H1 (cell line): ENCODE measurements around the gene B9D1. TPM values are rescaled to one million over a fixed set of nuclear protein-coding genes. Genes with fewer than 3 reads are reported as not detected.

Source experiments
- CTCF ChIA-PET: fragments of 300-600 bp; sonication (Branson Sonifier 250); formaldehyde crosslinking; loops from one replicate; lab custom pipeline; 2021; ENCODE audit not compliant: partially characterized antibody; lab: Charles Lee
- POLR2A ChIA-PET: fragments of 300-600 bp; sonication (Branson Sonifier 250); formaldehyde crosslinking; loops from one replicate; lab custom pipeline; 2021; ENCODE audit warnings: inconsistent platforms; ENCODE audit not compliant: partially characterized antibody; lab: Charles Lee
- DNase-seq, 2 experiments: peaks; one replicate each; pipeline versions ENCODE4 v3.0.0 to v3.0.0-alpha.2; 2010 to 2022; ENCODE audit warnings: low spot score in 2 of 2, low read depth in 1 of 2, mixed read lengths in 1 of 2
- FAIRE-seq: peaks from 2 replicates; lab custom pipeline; 2011; peaks lifted over from hg19 to GRCh38; lab: Jason Lieb, UNC
- H2AFZ ChIP-seq: 2 replicates; pipeline ENCODE4 v1.8.1; 2012; ENCODE audit warnings: low read length, inconsistent platforms
- H2AK5ac ChIP-seq: 2 replicates; pipeline ENCODE4 v1.6.1; 2013; ENCODE audit warnings: low read depth, low read length
- H2BK120ac ChIP-seq: replicated peaks from 2 replicates; pipeline ENCODE3; 2013; ENCODE audit warnings: low read depth, low read length, inconsistent platforms
- H2BK12ac ChIP-seq: 2 replicates; pipeline ENCODE4 v1.6.1; 2013; ENCODE audit warnings: low read depth, low read length
- H2BK15ac ChIP-seq: 2 replicates; pipeline ENCODE4 v1.6.1; 2013; ENCODE audit warnings: low read length
- H2BK20ac ChIP-seq: 2 replicates; pipeline ENCODE4 v1.6.1; 2013; ENCODE audit warnings: low read length
- H2BK5ac ChIP-seq: 2 replicates; pipeline ENCODE4 v1.6.1; 2013; ENCODE audit warnings: low read depth, low read length
- H3K14ac ChIP-seq: 2 replicates; pipeline ENCODE4 v1.6.1; 2013; ENCODE audit warnings: inconsistent platforms; ENCODE audit not compliant: insufficient read length
- H3K18ac ChIP-seq: 2 replicates; pipeline ENCODE4 v1.6.1; 2013; ENCODE audit warnings: low read length; ENCODE audit errors: extremely low read depth
- H3K23ac ChIP-seq: 2 replicates; pipeline ENCODE4 v1.6.1; 2013; ENCODE audit warnings: inconsistent platforms; ENCODE audit not compliant: insufficient read length
- H3K23me2 ChIP-seq: 2 replicates; pipeline ENCODE4 v1.6.1; 2013; ENCODE audit warnings: low read depth, low read length
- H3K27ac ChIP-seq: 2 replicates; pipeline ENCODE4 v1.6.1; 2011; ENCODE audit warnings: low read depth, low read length, inconsistent platforms
- H3K27me3 ChIP-seq, 4 experiments: replicated peaks in 1 of 4; 1 replicate in 1 of 4; 2 replicates in 3 of 4; pipeline versions ENCODE4 v1.6.1 to v1.8.1; 2011 to 2013; ENCODE audit warnings: low read length in 3 of 4, mild to moderate bottlenecking in 3 of 4, inconsistent platforms in 2 of 4, mixed read lengths in 2 of 4, moderate library complexity in 1 of 4; ENCODE audit not compliant: control insufficient read depth in 3 of 4, insufficient read depth in 3 of 4; ENCODE audit errors: extremely low read depth in 1 of 4
- H3K36me3 ChIP-seq, 4 experiments: 2 replicates each; pipeline versions ENCODE4 v1.6.1 to v1.8.1; 2011 to 2013; ENCODE audit warnings: mild to moderate bottlenecking in 4 of 4, low read length in 3 of 4, moderate library complexity in 2 of 4, control low read depth in 1 of 4, inconsistent platforms in 1 of 4; ENCODE audit not compliant: insufficient read depth in 4 of 4, control insufficient read depth in 2 of 4
- H3K4ac ChIP-seq: replicated peaks from 2 replicates; pipeline ENCODE3; 2013; ENCODE audit warnings: low read length, low read depth, mixed read lengths, inconsistent platforms; ENCODE audit not compliant: insufficient read length
- H3K4me1 ChIP-seq, 4 experiments: replicated peaks in 1 of 4; 1 replicate in 1 of 4; 2 replicates in 3 of 4; pipeline versions ENCODE4 v1.6.1 to v1.8.1; 2011 to 2013; ENCODE audit warnings: low read length in 3 of 4, inconsistent platforms in 2 of 4, mixed read lengths in 1 of 4; ENCODE audit not compliant: insufficient read depth in 4 of 4, control insufficient read depth in 3 of 4
- H3K4me2 ChIP-seq, 2 experiments: 2 replicates each; pipeline versions ENCODE4 v1.6.1 to v1.8.1; 2011 to 2013; ENCODE audit warnings: low read depth in 2 of 2, low read length in 2 of 2, control low read depth in 1 of 2, inconsistent platforms in 1 of 2, mild to moderate bottlenecking in 1 of 2; ENCODE audit not compliant: insufficient read depth in 1 of 2
- H3K4me3 ChIP-seq, 4 experiments: fragments of 200-600, 300-600 bp in 1 of 4; sonication (generic), shearing (Covaris generic), sonication (Bioruptor Twin) in 1 of 4; 2 replicates each; pipeline versions ENCODE4 v1.5.1 to v1.8.1; 2011 to 2016; ENCODE audit warnings: low read length in 4 of 4, low read depth in 3 of 4, control low read depth in 2 of 4, inconsistent platforms in 2 of 4, mild to moderate bottlenecking in 2 of 4, mixed read lengths in 1 of 4, moderate library complexity in 1 of 4; ENCODE audit not compliant: insufficient read depth in 2 of 4; ENCODE audit errors: extremely low read depth in 1 of 4
- H3K56ac ChIP-seq: replicated peaks from 2 replicates; pipeline ENCODE3; 2013; ENCODE audit warnings: low read depth, mild to moderate bottlenecking, mixed read lengths, low read length, inconsistent platforms; ENCODE audit not compliant: insufficient read length
- H3K79me1 ChIP-seq: 2 replicates; pipeline ENCODE4 v1.6.1; 2013; ENCODE audit warnings: low read depth, low read length, control low read depth
- H3K79me2 ChIP-seq, 2 experiments: 2 replicates each; pipeline versions ENCODE4 v1.6.1 to v1.8.1; 2012 to 2013; ENCODE audit warnings: low read length in 2 of 2, mild to moderate bottlenecking in 2 of 2, inconsistent platforms in 1 of 2; ENCODE audit not compliant: insufficient read depth in 2 of 2, control insufficient read depth in 1 of 2
- H3K9ac ChIP-seq, 4 experiments: replicated peaks in 1 of 4; 1 replicate in 1 of 4; 2 replicates in 3 of 4; pipeline versions ENCODE4 v1.6.1 to v1.8.1; 2011 to 2013; ENCODE audit warnings: low read depth in 3 of 4, low read length in 3 of 4, control low read depth in 2 of 4, mild to moderate bottlenecking in 2 of 4, moderate library complexity in 2 of 4, inconsistent platforms in 1 of 4; ENCODE audit errors: extremely low read depth in 1 of 4
- H3K9me3 ChIP-seq, 2 experiments: 2 replicates each; pipeline versions ENCODE4 v1.6.1 to v1.8.1; 2012 to 2013; ENCODE audit warnings: mild to moderate bottlenecking in 2 of 2, moderate library complexity in 2 of 2, control low read depth in 1 of 2, inconsistent platforms in 1 of 2, low read depth in 1 of 2, low read length in 1 of 2, mixed read lengths in 1 of 2; ENCODE audit not compliant: insufficient read depth in 2 of 2
- H4K20me1 ChIP-seq, 2 experiments: replicated peaks in 1 of 2; 2 replicates each; pipeline versions ENCODE3 to v1.8.1; 2011 to 2013; ENCODE audit warnings: inconsistent platforms in 2 of 2, low read length in 2 of 2, mild to moderate bottlenecking in 1 of 2; ENCODE audit not compliant: insufficient read depth in 2 of 2, control insufficient read depth in 1 of 2
- H4K5ac ChIP-seq: 2 replicates; pipeline ENCODE4 v1.6.1; 2013; ENCODE audit warnings: low read length, low read depth, mixed read lengths, inconsistent platforms; ENCODE audit not compliant: insufficient read length
- H4K8ac ChIP-seq: 2 replicates; pipeline ENCODE4 v1.8.0; 2013; ENCODE audit warnings: mild to moderate bottlenecking, moderate library complexity, low read length, inconsistent platforms; ENCODE audit not compliant: insufficient read depth; ENCODE audit errors: extremely low read depth
- H4K91ac ChIP-seq: replicated peaks from 2 replicates; pipeline ENCODE3; 2013; ENCODE audit warnings: low read length, mixed read lengths, inconsistent platforms; ENCODE audit not compliant: insufficient read length
- ATF2 ChIP-seq: IDR thresholded peaks from 2 replicates; pipeline ENCODE4 v1.6.1; 2012; ENCODE audit warnings: low read length, inconsistent platforms
- BRCA1 ChIP-seq: IDR thresholded peaks from 2 replicates; pipeline ENCODE4 v1.6.1; 2012; ENCODE audit warnings: low read depth, low read length, improper control_type of control experiment
- EGR1 ChIP-seq: IDR thresholded peaks from 2 replicates; pipeline ENCODE4 v1.6.1; 2011; ENCODE audit warnings: low read depth, low read length, borderline replicate concordance
- EZH2 ChIP-seq: fragments of 200-600 bp; sonication (generic); IDR thresholded peaks from 2 replicates; pipeline ENCODE4 v1.7.1; 2012; ENCODE audit warnings: low read depth, mild to moderate bottlenecking, moderate library complexity, low read length, inconsistent platforms; ENCODE audit not compliant: severe bottlenecking
- FOSL1 ChIP-seq: IDR thresholded peaks from 2 replicates; pipeline ENCODE4 v1.6.1; 2011; ENCODE audit warnings: mild to moderate bottlenecking, low read depth, low read length, moderate library complexity; ENCODE audit not compliant: insufficient read depth
- NANOG ChIP-seq: IDR thresholded peaks from 2 replicates; pipeline ENCODE4 v1.6.1; 2011; ENCODE audit warnings: low read length, low read depth, mild to moderate bottlenecking, inconsistent platforms; ENCODE audit not compliant: insufficient read depth, poor library complexity, severe bottlenecking
- POLR2A ChIP-seq, 2 experiments: IDR thresholded peaks; 1 replicate in 1 of 2; 2 replicates in 1 of 2; pipeline ENCODE4 v1.6.1; 2011; ENCODE audit warnings: low read depth in 2 of 2, low read length in 2 of 2, mild to moderate bottlenecking in 2 of 2; ENCODE audit errors: control extremely low read depth in 1 of 2
- RBBP5 ChIP-seq: IDR thresholded peaks from 2 replicates; pipeline ENCODE4 v1.7.1; 2012; ENCODE audit warnings: low read depth, mild to moderate bottlenecking, inconsistent platforms, low read length, moderate library complexity, borderline replicate concordance
- RXRA ChIP-seq: IDR thresholded peaks from 2 replicates; pipeline ENCODE4 v1.6.1; 2011; ENCODE audit warnings: low read depth, mild to moderate bottlenecking, low read length, moderate library complexity; ENCODE audit not compliant: insufficient read depth
- SAP30 ChIP-seq: fragments of 300-600 bp; sonication (generic); IDR thresholded peaks from 2 replicates; pipeline ENCODE4 v1.7.1; 2012; ENCODE audit warnings: low read length, moderate library complexity, mild to moderate bottlenecking, inconsistent platforms; ENCODE audit not compliant: insufficient read depth, insufficient replicate concordance
- SIN3A ChIP-seq, 2 experiments: IDR thresholded peaks in 1 of 2; conservative IDR thresholded peaks in 1 of 2; 2 replicates each; pipeline ENCODE4 v1.6.1; 2011 to 2012; ENCODE audit warnings: low read length in 2 of 2, improper control_type of control experiment in 1 of 2, low read depth in 1 of 2, mild to moderate bottlenecking in 1 of 2
- SIX5 ChIP-seq: IDR thresholded peaks from 2 replicates; pipeline ENCODE4 v1.6.1; 2011; ENCODE audit warnings: mild to moderate bottlenecking, low read depth, low read length
- WGBS, 2 experiments: shearing (Covaris generic) in 1 of 2; methylation state at CpG; one replicate each; pipeline versions ENCODE4 v1.1.6 to v1.1.7; 2013 to 2015; ENCODE audit warnings: low lambda C conversion rate in 2 of 2, mixed read lengths in 2 of 2, inconsistent platforms in 1 of 2, low coverage in 1 of 2, missing lambda C conversion rate in 1 of 2; ENCODE audit not compliant: insufficient replicate concordance in 2 of 2, insufficient coverage in 1 of 2, insufficient read length in 1 of 2; ENCODE audit errors: extremely low coverage in 1 of 2, missing lambda C conversion rate in 1 of 2; 5-methylcytosine and 5-hydroxymethylcytosine counted together
- polyA plus RNA-seq, 7 experiments: library from polyadenylated mRNA; depleted of rRNA in 3 of 7; stranded (reverse) in 5 of 7; unstranded in 2 of 7; fragments of >200 nt in 5 of 7; fragments of 200-250 nt in 2 of 7; gene quantifications; 1 replicate in 5 of 7; 2 replicates in 1 of 7; 4 replicates in 1 of 7; pipeline versions ENCODE4 v1.2.1 to v1.2.3, GENCODE V29; 2011 to 2013; ENCODE audit warnings: missing spikeins in 2 of 7, mixed read lengths in 2 of 7
- total RNA-seq: library from RNA; stranded (reverse); fragmentation: NEBNext Ultra II Directional; extraction: Animal tissue kit (Norgen Biotek cat#: 25700); gene quantifications from 2 replicates; pipeline ENCODE4 v1.2.1, GENCODE V29; 2021

B9D1 gene
- total and polyA plus RNA-seq, 2 of the 8 experiments (the other 6 are each of a cell fraction or from before 2014, with no cell fraction given), result 24.6 to 65.7 TPM

- no peaks in the 10 kb centered on the region for H3K27me3 ChIP-seq
- 91% methylated on average over 1 of the region's 1 CpG; no CpG with 5 or more reads in 1 of the 2 experiments for WGBS, 2 experiments
- no peaks in the 10 kb centered on the region for H3K9me3 ChIP-seq
- no peak for DNase-seq
- no peak overlapping the region for H3K4me2 ChIP-seq
- no peak overlapping the region for H2BK15ac ChIP-seq
- ChIA-PET CTCF (interaction anchor here (1.2 kb wide), 1 partner anchor 13 kb away, joined by 4 read pairs; the partner anchor contains the start of gene B9D1), POLR2A (interaction anchor here (0.9 kb wide), 1 partner anchor 10 kb away, joined by 3 read pairs; no protein-coding TSS in a partner anchor)
- no peak overlapping the region for H2AFZ ChIP-seq
- peaks cover 0 to 11% of the 10 kb centered on the region in 2 experiments for H4K20me1 ChIP-seq
- H3K4me1 ChIP-seq, result peaks cover 3 to 12% (median 5%) of the 10 kb centered on the region in 4 experiments
- H3K79me2 ChIP-seq, result peaks cover 0 to 23% of the 10 kb centered on the region in 2 experiments; a peak in 2 of 4 replicates
- H3K23ac ChIP-seq, result no peak overlapping the region
- no peak overlapping the region for H2AK5ac ChIP-seq
- H3K36me3 ChIP-seq, result peaks cover 6 to 15% (median 6%) of the 10 kb centered on the region in 4 experiments
- H2BK20ac ChIP-seq, result no peak overlapping the region
- no peak overlapping the region for H2BK5ac ChIP-seq
- no peak overlapping the region for H3K56ac ChIP-seq
- no peak overlapping the region for H2BK120ac ChIP-seq
- no peak for FAIRE-seq
- H3K4me3 ChIP-seq, result no peak overlapping the region
- H3K4ac ChIP-seq, result no peak overlapping the region
- no peak overlapping the region for H4K8ac ChIP-seq
- H2BK12ac ChIP-seq, result no peak overlapping the region
- peaks cover 8% of the 10 kb centered on the region for H3K79me1 ChIP-seq
- H3K27ac ChIP-seq, result no peak overlapping the region
- H3K23me2 ChIP-seq, result peaks cover 8% of the 10 kb centered on the region; the same call in 1 of the 2 replicates
- no peak overlapping the region for H4K91ac ChIP-seq
- no peak overlapping the region for H3K18ac ChIP-seq
- H3K9ac ChIP-seq, result no peak overlapping the region
- H4K5ac ChIP-seq, result no peak overlapping the region
- H3K14ac ChIP-seq, result no peak overlapping the region
- no peak for TF ChIP-seq POLR2A (IDR thresholded peaks at IDR 0.05; ENCODE audit: control extremely low read depth in 1 of 2, low read depth in 2 of 2, low read length in 2 of 2)
- no peak for TF ChIP-seq SAP30
- TF ChIP-seq EGR1, result no peak
- TF ChIP-seq ATF2, result no peak
- TF ChIP-seq EZH2, result no peak
- TF ChIP-seq RXRA, result no peak
- TF ChIP-seq SIN3A (conservative IDR thresholded peaks at IDR 0.05 in 1 of 2, IDR thresholded peaks at IDR 0.05 in 1 of 2; ENCODE audit: low read depth in 1 of 2, low read length in 2 of 2), result no peak
- no peak for TF ChIP-seq FOSL1
- no peak for TF ChIP-seq BRCA1
- TF ChIP-seq SIX5, result no peak
- TF ChIP-seq NANOG, result no peak
- TF ChIP-seq RBBP5, result no peak
These were observed 13.2 kb upstream of the B9D1 start for GRCh38 chr17:19375732-19376131.
